H9 (cell line): ENCODE results near the gene ANKRD13B. TPM values are rescaled to one million over a fixed set of nuclear protein-coding genes. Genes with fewer than 3 reads are reported as not detected.

ENCODE experiments used
- DNase-seq: peaks from one replicate; pipeline ENCODE4 v3.0.0-alpha.2; 2017
- H2AFZ ChIP-seq: one replicate; pipeline ENCODE4 v1.6.1; 2013; ENCODE audit warnings: mild to moderate bottlenecking, low read length, control low read depth, moderate library complexity
- H2AK5ac ChIP-seq: 2 replicates; pipeline ENCODE4 v1.6.1; 2013; ENCODE audit warnings: low read length, control low read depth, mixed read lengths; ENCODE audit not compliant: insufficient read length
- H2BK120ac ChIP-seq: one replicate; pipeline ENCODE4 v1.6.1; 2013; ENCODE audit warnings: low read depth, mild to moderate bottlenecking, low read length, control low read depth, inconsistent platforms; ENCODE audit not compliant: poor library complexity, severe bottlenecking
- H2BK12ac ChIP-seq: 2 replicates; pipeline ENCODE4 v1.6.1; 2013; ENCODE audit warnings: low read length, control low read depth, mixed read lengths, low read depth; ENCODE audit not compliant: insufficient read length
- H2BK15ac ChIP-seq: 2 replicates; pipeline ENCODE4 v1.6.1; 2013; ENCODE audit warnings: low read depth, low read length, control low read depth
- H2BK20ac ChIP-seq: one replicate; pipeline ENCODE4 v1.6.1; 2013; ENCODE audit warnings: low read depth, mild to moderate bottlenecking, low read length, control low read depth, inconsistent platforms; ENCODE audit not compliant: poor library complexity, severe bottlenecking
- H2BK5ac ChIP-seq: 2 replicates; pipeline ENCODE4 v1.6.1; 2013; ENCODE audit warnings: low read length, control low read depth, mixed read lengths; ENCODE audit not compliant: insufficient read length
- H3K14ac ChIP-seq: 2 replicates; pipeline ENCODE4 v1.6.1; 2013; ENCODE audit warnings: low read length, control low read depth; ENCODE audit not compliant: insufficient read depth
- H3K18ac ChIP-seq: 2 replicates; pipeline ENCODE4 v1.6.1; 2013; ENCODE audit warnings: low read depth, mild to moderate bottlenecking, mixed read lengths, low read length, control low read depth; ENCODE audit not compliant: insufficient read length
- H3K23ac ChIP-seq: 2 replicates; pipeline ENCODE4 v1.6.1; 2013; ENCODE audit warnings: low read length, control low read depth, mixed read lengths, low read depth; ENCODE audit not compliant: insufficient read length
- H3K23me2 ChIP-seq: 2 replicates; pipeline ENCODE4 v1.6.1; 2013; ENCODE audit warnings: low read depth, mild to moderate bottlenecking, mixed read lengths, low read length, control low read depth; ENCODE audit not compliant: insufficient read length, poor library complexity, severe bottlenecking
- H3K27ac ChIP-seq: 2 replicates; pipeline ENCODE4 v1.5.1; 2013; ENCODE audit warnings: low read length, control low read depth, mixed read lengths, low read depth; ENCODE audit not compliant: insufficient read length
- H3K27me3 ChIP-seq: 2 replicates; pipeline ENCODE4 v1.6.1; 2013; ENCODE audit warnings: low read length, control low read depth, inconsistent platforms; ENCODE audit not compliant: insufficient read depth
- H3K4ac ChIP-seq: 2 replicates; pipeline ENCODE4 v1.6.1; 2013; ENCODE audit warnings: low read depth, mild to moderate bottlenecking, control low read depth, inconsistent platforms, low read length, moderate library complexity
- H3K4me1 ChIP-seq: 2 replicates; pipeline ENCODE4 v1.6.1; 2013; ENCODE audit warnings: low read length, control low read depth, inconsistent platforms; ENCODE audit not compliant: insufficient read depth
- H3K4me2 ChIP-seq: 2 replicates; pipeline ENCODE4 v1.6.1; 2013; ENCODE audit warnings: low read length, control low read depth, mixed read lengths; ENCODE audit not compliant: insufficient read length, insufficient read depth
- H3K56ac ChIP-seq: 2 replicates; pipeline ENCODE4 v1.6.1; 2013; ENCODE audit warnings: low read depth, mild to moderate bottlenecking, mixed read lengths, low read length, control low read depth; ENCODE audit not compliant: insufficient read length
- H3K79me1 ChIP-seq: 2 replicates; pipeline ENCODE4 v1.6.1; 2013; ENCODE audit warnings: low read depth, mild to moderate bottlenecking, moderate library complexity, low read length, control low read depth, inconsistent platforms; ENCODE audit not compliant: insufficient read depth, poor library complexity, severe bottlenecking
- H3K79me2 ChIP-seq: 2 replicates; pipeline ENCODE4 v1.6.1; 2013; ENCODE audit warnings: low read length, control low read depth, inconsistent platforms; ENCODE audit not compliant: insufficient read depth
- H3K9ac ChIP-seq: 2 replicates; pipeline ENCODE4 v1.6.1; 2013; ENCODE audit warnings: low read length, control low read depth, mixed read lengths; ENCODE audit not compliant: insufficient read length; ENCODE audit errors: extremely low read depth
- H3K9me3 ChIP-seq: one replicate; pipeline ENCODE4 v1.6.1; 2013; ENCODE audit warnings: low read depth, low read length, inconsistent platforms; ENCODE audit not compliant: control insufficient read depth
- H3T11ph ChIP-seq: one replicate; pipeline ENCODE4 v1.6.1; 2013; ENCODE audit warnings: mild to moderate bottlenecking, low read length, control low read depth, inconsistent platforms
- H4K20me1 ChIP-seq: one replicate; pipeline ENCODE4 v1.6.1; 2013; ENCODE audit not compliant: control insufficient read depth, insufficient read length, insufficient read depth
- H4K5ac ChIP-seq: 2 replicates; pipeline ENCODE4 v1.6.1; 2013; ENCODE audit warnings: low read depth, mild to moderate bottlenecking, mixed read lengths, low read length, control low read depth; ENCODE audit not compliant: insufficient read length
- H4K8ac ChIP-seq: replicated peaks from 2 replicates; pipeline ENCODE4 v1.6.1; 2013; ENCODE audit warnings: low read length, control low read depth, mixed read lengths, low read depth; ENCODE audit not compliant: insufficient read length
- H4K91ac ChIP-seq: 2 replicates; pipeline ENCODE4 v1.6.1; 2013; ENCODE audit warnings: low read depth, mild to moderate bottlenecking, moderate library complexity, mixed read lengths, low read length, control low read depth; ENCODE audit not compliant: insufficient read length
- H3K27ac Mint-ChIP-seq, 3 experiments: 2 replicates in 2 of 3; 3 replicates in 1 of 3; pipeline ENCODE4 v1.8.0; 2020 to 2021; ENCODE audit warnings: mixed read lengths in 3 of 3, mild to moderate bottlenecking in 1 of 3, moderate library complexity in 1 of 3
- H3K27me3 Mint-ChIP-seq: 2 replicates; pipeline ENCODE4 v1.8.0; 2021; ENCODE audit warnings: low read depth, mild to moderate bottlenecking, moderate library complexity, mixed read lengths
- H3K36me3 Mint-ChIP-seq, 3 experiments: 2 replicates in 2 of 3; 3 replicates in 1 of 3; pipeline ENCODE4 v1.8.0; 2020 to 2021; ENCODE audit warnings: low read depth in 3 of 3, mixed read lengths in 3 of 3; ENCODE audit not compliant: insufficient read depth in 1 of 3
- H3K4me1 Mint-ChIP-seq, 2 experiments: 2 replicates each; pipeline ENCODE4 v1.8.0; 2020; ENCODE audit warnings: mixed read lengths in 2 of 2
- H3K4me3 Mint-ChIP-seq, 2 experiments: 2 replicates in 1 of 2; 3 replicates in 1 of 2; pipeline ENCODE4 v1.8.0; 2020 to 2021; ENCODE audit warnings: mild to moderate bottlenecking in 2 of 2, mixed read lengths in 2 of 2, moderate library complexity in 1 of 2
- H3K9me3 Mint-ChIP-seq, 2 experiments: 2 replicates in 1 of 2; 3 replicates in 1 of 2; pipeline ENCODE4 v1.8.0; 2020; ENCODE audit warnings: mild to moderate bottlenecking in 2 of 2, mixed read lengths in 2 of 2, moderate library complexity in 1 of 2
- WGBS: extraction: QIAGEN DNeasy Blood & Tissue Kit; methylation state at CpG from one replicate; pipeline ENCODE4 v1.1.7; 2013; ENCODE audit warnings: missing lambda C conversion rate, low lambda C conversion rate, mixed read lengths; ENCODE audit not compliant: insufficient read length; ENCODE audit errors: extremely low coverage; 5-methylcytosine and 5-hydroxymethylcytosine counted together
- total RNA-seq: library from RNA; stranded (reverse); gene quantifications from 2 replicates; pipeline ENCODE4 v1.2.1, GENCODE V29; 2021
- TF ChIP-seq, protein P1 (sequence below): fragments of 200-600 bp; sonication (generic); conservative IDR thresholded peaks from 3 replicates; pipeline ENCODE4 v1.8.0; 2021; ENCODE audit warnings: antibody characterized with exemption, mild to moderate bottlenecking

The ANKRD13B gene
- total RNA-seq, 1 experiment from 2014 or later: 24.2 TPM

DNA sequence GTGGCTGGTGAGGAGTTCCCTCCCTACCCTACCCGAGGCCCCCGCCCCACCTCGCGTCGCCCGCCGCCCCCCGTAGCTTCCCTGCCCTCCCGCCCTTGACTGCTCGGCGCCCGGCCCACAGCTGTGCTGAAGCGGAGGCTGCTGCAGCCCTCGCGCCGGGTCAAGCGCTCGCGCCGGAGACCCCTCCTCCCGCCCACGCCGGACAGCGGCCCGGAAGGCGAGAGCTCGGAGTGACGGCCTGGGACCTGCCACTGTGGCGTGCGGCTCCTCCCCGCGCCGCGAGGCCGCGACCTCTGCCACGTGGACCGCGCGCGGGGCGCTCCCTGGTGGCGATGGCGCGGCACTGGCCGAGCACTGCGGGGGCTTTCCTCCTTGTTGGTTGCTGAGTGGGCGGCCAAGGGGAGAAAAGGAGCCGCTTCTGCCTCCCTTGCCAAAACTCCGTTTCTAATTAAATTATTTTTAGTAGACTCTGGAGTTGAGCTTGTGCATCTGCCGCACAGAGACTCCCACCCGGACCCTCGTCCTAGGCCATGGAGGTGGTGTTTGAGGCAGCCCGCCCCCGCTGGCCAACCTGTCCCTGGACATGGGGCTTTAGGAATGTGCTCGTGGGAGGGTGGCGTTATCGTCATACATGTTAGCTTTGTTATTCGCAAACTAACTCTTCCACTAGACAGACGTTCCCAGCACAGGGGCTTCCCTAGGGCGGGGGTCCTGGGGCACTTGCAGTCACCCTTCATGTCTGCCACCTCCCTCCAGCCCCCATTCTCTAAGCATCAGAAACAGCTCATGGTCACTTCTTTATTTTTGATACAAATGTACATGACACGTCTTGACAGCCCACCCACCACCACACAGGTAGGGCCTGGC lies 20.0 kb upstream of the ANKRD13B start:
- Histone ChIP-seq H2BK5ac (no peak overlapping the region), H3K4ac (no peak overlapping the region), H3K79me2 (no peaks in the 10 kb centered on the region), H3T11ph (no peak overlapping the region), H3K79me1 (no peaks in the 10 kb centered on the region), H2BK120ac (no peak overlapping the region), H4K20me1 (peaks cover 2% of the 10 kb centered on the region), H3K14ac (no peak overlapping the region; the same call in 1 of the 2 replicates), H3K56ac (no peak overlapping the region), H2AFZ (no peak overlapping the region), H3K27ac (no peak overlapping the region), H3K23ac (no peak overlapping the region), H3K27me3 (no peaks in the 10 kb centered on the region; the same call in 1 of the 2 replicates), H3K23me2 (peaks cover 13% of the 10 kb centered on the region), H4K5ac (no peak overlapping the region), H2BK20ac (no peak overlapping the region), H3K4me1 (no peaks in the 10 kb centered on the region), H2BK12ac (no peak overlapping the region), H3K18ac (no peak overlapping the region), H3K9me3 (no peaks in the 10 kb centered on the region), H3K4me2 (no peak overlapping the region), H2BK15ac (no peak overlapping the region), H3K9ac (no peak overlapping the region), H4K91ac (no peak overlapping the region), H2AK5ac (no peak overlapping the region), H4K8ac (no peak overlapping the region)
- H3K4me3 Mint-ChIP-seq: peak overlapping the region in 1 of 2 experiments; percentile 51; a peak in 1 of 5 replicates
- peaks cover 8 to 17% of the 10 kb centered on the region in 2 experiments for H3K4me1 Mint-ChIP-seq
- TF ChIP-seq, protein P1, sequence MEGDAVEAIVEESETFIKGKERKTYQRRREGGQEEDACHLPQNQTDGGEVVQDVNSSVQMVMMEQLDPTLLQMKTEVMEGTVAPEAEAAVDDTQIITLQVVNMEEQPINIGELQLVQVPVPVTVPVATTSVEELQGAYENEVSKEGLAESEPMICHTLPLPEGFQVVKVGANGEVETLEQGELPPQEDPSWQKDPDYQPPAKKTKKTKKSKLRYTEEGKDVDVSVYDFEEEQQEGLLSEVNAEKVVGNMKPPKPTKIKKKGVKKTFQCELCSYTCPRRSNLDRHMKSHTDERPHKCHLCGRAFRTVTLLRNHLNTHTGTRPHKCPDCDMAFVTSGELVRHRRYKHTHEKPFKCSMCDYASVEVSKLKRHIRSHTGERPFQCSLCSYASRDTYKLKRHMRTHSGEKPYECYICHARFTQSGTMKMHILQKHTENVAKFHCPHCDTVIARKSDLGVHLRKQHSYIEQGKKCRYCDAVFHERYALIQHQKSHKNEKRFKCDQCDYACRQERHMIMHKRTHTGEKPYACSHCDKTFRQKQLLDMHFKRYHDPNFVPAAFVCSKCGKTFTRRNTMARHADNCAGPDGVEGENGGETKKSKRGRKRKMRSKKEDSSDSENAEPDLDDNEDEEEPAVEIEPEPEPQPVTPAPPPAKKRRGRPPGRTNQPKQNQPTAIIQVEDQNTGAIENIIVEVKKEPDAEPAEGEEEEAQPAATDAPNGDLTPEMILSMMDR: peak; percentile 80
- no peaks in the 10 kb centered on the region; a peak in 1 of 5 replicates for H3K9me3 Mint-ChIP-seq
- peaks cover 10 to 40% (median 30%) of the 10 kb centered on the region in 3 experiments; a peak in 6 of 7 replicates for H3K36me3 Mint-ChIP-seq
- DNase-seq: peak; percentile 68
- WGBS: no CpG with 5 or more reads among the region's 62 CpGs
- peaks cover 14% of the 10 kb centered on the region for H3K27me3 Mint-ChIP-seq
- H3K27ac Mint-ChIP-seq: peak overlapping the region in 1 of 3 experiments; percentile 55; a peak in 1 of 7 replicates
